HAP-1 (cell line): ENCODE data around the gene ERG.

Source experiments
- DNase-seq, 2 experiments: peaks; one replicate each; pipeline ENCODE4 v3.0.0-alpha.2; 2016 to 2020; ENCODE audit warnings: low spot score in 2 of 2
- H3K27me3 ChIP-seq: fragments of 250-450 bp; sonication (Bioruptor Pico); 2 replicates; pipeline ENCODE4 v1.5.1; 2020; ENCODE audit warnings: low read depth, mild to moderate bottlenecking, moderate library complexity
- H3K36me3 ChIP-seq: fragments of 250-450 bp; sonication (Bioruptor Pico); replicated peaks from 2 replicates; pipeline ENCODE4 v1.5.1; 2020; ENCODE audit warnings: mild to moderate bottlenecking
- H3K4me1 ChIP-seq: fragments of 250-450 bp; sonication (Bioruptor Pico); 2 replicates; pipeline ENCODE4 v1.5.1; 2020; ENCODE audit warnings: mild to moderate bottlenecking
- H3K4me3 ChIP-seq: fragments of 250-450 bp; sonication (Bioruptor Pico); 2 replicates; pipeline ENCODE4 v1.5.1; 2020; ENCODE audit warnings: mild to moderate bottlenecking, moderate library complexity
- H3K9me3 ChIP-seq: fragments of 250-450 bp; sonication (Bioruptor Pico); 2 replicates; pipeline ENCODE4 v1.5.1; 2020; ENCODE audit warnings: mild to moderate bottlenecking, moderate library complexity
- in situ Hi-C: fragments of 300-500 bp; cut with MboI; formaldehyde crosslinking; loops from 3 replicates; pipeline ENCODE4 v1.14.3; 2020; ENCODE audit warnings: low sequenced_read_pairs, inconsistent platforms, mixed read lengths

The ERG gene

DNA sequence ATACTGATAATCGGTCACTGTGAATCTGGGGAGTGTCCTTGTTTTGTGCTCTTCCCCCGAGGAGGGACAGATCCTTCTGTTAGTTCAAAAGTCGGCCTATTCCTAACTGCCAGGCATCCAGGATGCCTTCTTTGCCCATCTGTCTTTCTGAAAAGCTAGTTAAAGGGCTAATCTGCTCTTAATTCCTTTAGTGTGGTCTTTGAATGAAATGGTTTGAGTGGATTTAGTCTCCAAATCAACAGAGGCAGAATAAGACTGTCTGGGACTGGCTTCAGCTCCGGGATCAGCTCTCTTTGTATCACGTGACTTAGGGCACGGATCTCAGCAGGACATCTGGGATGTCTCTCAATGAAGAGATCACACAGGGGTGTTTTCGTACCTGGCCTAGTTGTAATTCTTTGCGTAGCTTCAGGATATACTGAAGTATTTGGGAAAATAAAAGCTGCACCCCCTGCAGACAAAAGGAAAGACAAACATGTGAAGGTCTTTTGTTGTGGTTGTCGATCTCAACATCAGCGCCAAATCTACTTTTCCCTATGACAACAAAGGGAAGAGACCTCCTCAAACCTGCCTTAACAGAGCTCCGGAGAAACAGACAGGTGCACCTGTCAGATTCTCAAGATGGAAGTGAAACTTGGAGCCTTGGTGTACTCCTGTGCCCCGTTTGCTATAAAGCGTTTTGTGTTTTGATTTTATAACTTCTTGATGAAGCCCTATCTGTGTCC lies 97.9 kb downstream of the ERG start:
- Histone ChIP-seq H3K27me3 (no peaks in the 10 kb centered on the region), H3K9me3 (no peaks in the 10 kb centered on the region)
- in situ Hi-C loops: no loop called here

GRCh38 chr21:38399103-38399502 lies 99.2 kb downstream of the ERG start:
- H3K4me3 ChIP-seq: no peak overlapping the region
- H3K27me3 ChIP-seq: no peaks in the 10 kb centered on the region
- DNase-seq: no peak
- H3K4me1 ChIP-seq: no peaks in the 10 kb centered on the region
- in situ Hi-C loops: no loop called here
- H3K9me3 ChIP-seq: no peaks in the 10 kb centered on the region
- H3K36me3 ChIP-seq: no peaks in the 10 kb centered on the region

More for the DNA sequence above, 97.9 kb downstream of the ERG start:
- no peaks in the 10 kb centered on the region for H3K4me1 ChIP-seq
- no peaks in the 10 kb centered on the region for H3K36me3 ChIP-seq
- DNase-seq: no peak
- no peak overlapping the region for H3K4me3 ChIP-seq

- no peak for DNase-seq
- Histone ChIP-seq H3K4me3 (no peak overlapping the region), H3K36me3 (no peaks in the 10 kb centered on the region), H3K27me3 (no peaks in the 10 kb centered on the region), H3K9me3 (no peaks in the 10 kb centered on the region), H3K4me1 (no peaks in the 10 kb centered on the region)
- in situ Hi-C loops: no loop called here
These were observed 102.0 kb downstream of the ERG start for GRCh38 chr21:38396325-38396724.

- Histone ChIP-seq H3K36me3 (no peaks in the 10 kb centered on the region), H3K27me3 (no peaks in the 10 kb centered on the region)
- in situ Hi-C loops: no loop called here
These were observed 102.7 kb downstream of the ERG start for GRCh38 chr21:38395581-38395980.

GRCh38 chr21:38392661-38393060 lies 105.6 kb downstream of the ERG start:
- H3K27me3 ChIP-seq: no peaks in the 10 kb centered on the region
- no peaks in the 10 kb centered on the region for H3K36me3 ChIP-seq
- in situ Hi-C loops: no loop called here
- no peaks in the 10 kb centered on the region for H3K4me1 ChIP-seq
- H3K4me3 ChIP-seq: no peak overlapping the region
- no peaks in the 10 kb centered on the region for H3K9me3 ChIP-seq
- DNase-seq: no peak

More at GRCh38 chr21:38395581-38395980, 102.7 kb downstream of the ERG start:
- no peaks in the 10 kb centered on the region for H3K9me3 ChIP-seq
- no peaks in the 10 kb centered on the region for H3K4me1 ChIP-seq
- no peak overlapping the region for H3K4me3 ChIP-seq
- DNase-seq: no peak

DNA sequence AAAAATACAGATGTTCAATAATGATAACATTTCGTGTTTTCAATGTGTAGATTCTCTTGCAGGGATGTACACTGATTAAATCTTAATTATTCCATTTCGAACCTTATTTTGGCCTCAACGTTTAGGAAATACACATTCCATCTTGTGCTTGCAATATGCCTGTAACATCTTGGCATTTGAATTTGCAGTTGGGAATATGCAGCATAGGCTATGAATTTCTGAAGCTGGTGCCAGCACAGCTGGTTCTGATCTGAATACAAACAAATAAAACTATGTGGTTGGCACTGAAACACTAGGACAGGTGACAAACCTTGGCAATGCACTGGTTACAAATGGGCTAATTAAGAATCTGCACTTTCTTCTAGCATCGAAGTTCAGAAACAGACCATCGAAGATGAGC lies 108.4 kb downstream of the ERG start:
- Histone ChIP-seq H3K9me3 (no peaks in the 10 kb centered on the region), H3K27me3 (no peaks in the 10 kb centered on the region), H3K4me3 (no peak overlapping the region), H3K4me1 (no peaks in the 10 kb centered on the region), H3K36me3 (no peaks in the 10 kb centered on the region)
- DNase-seq: no peak
- in situ Hi-C loops: no loop called here

GRCh38 chr21:38389354-38389676 lies 109.0 kb downstream of the ERG start:
- no peaks in the 10 kb centered on the region for H3K4me1 ChIP-seq
- no peaks in the 10 kb centered on the region for H3K9me3 ChIP-seq
- H3K4me3 ChIP-seq: no peak overlapping the region
- no peak for DNase-seq
- H3K27me3 ChIP-seq: no peaks in the 10 kb centered on the region
- in situ Hi-C loops: no loop called here
- no peaks in the 10 kb centered on the region for H3K36me3 ChIP-seq

DNA sequence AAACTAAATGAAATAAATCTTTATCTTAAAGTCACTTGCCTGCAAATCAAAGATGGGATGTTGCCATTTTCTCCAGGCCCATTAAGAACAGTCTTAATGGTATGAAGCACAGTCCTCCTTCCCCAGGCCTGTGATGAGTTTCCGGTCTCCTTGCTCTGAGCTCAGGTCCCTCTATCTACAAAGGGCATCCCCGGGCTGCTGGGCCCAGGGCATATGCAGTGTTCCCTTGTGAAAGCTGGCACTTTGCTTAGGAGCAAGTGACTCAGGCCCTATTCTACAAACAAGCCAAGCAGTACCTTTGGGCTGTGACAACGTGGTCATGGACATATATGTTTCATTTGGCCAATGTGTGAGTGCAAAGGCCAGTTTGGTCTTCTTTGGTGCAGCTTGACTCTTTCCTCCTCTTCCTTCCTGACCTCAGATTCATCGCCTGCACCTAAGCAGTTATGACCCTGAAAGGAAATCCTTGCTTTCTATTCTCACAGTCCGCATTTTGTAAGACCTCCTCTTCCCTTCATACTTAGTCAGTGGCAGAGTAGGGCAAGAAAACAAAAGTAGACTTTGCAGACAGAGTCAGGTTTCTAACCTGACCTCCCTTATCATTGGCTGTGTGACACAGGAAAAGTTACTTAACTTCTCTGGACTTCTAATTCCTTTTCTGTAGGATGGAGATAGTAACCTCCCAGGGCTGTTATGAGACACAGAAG lies 109.5 kb downstream of the ERG start:
- Histone ChIP-seq H3K36me3 (no peaks in the 10 kb centered on the region), H3K4me1 (no peaks in the 10 kb centered on the region), H3K9me3 (no peaks in the 10 kb centered on the region), H3K27me3 (no peaks in the 10 kb centered on the region), H3K4me3 (no peak overlapping the region)
- no peak for DNase-seq
- in situ Hi-C loops: no loop called here

DNA sequence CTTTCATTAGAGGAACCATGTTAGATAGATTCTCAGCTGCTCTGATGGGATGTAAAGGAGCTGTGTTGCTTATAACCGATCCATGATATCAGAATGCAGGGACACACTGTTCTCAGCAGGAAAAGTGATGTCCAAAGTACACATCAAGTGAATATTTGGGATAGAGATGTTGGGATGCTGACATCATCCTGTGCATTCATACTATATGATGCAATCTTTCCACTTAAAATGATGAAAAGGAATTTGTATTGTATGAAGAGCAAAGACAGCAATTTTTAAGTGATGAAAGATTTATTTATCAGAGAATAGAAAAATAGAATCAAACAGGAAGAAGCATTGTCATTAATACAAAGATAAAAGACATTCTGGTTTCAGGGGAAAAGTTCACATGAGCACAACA lies 110.1 kb downstream of the ERG start:
- in situ Hi-C loops: no loop called here

GRCh38 chr21:38386967-38387366 lies 111.3 kb downstream of the ERG start:
- H3K9me3 ChIP-seq: no peaks in the 10 kb centered on the region
- no peak for DNase-seq
- no peak overlapping the region for H3K4me3 ChIP-seq
- no peaks in the 10 kb centered on the region for H3K27me3 ChIP-seq
- no peaks in the 10 kb centered on the region for H3K4me1 ChIP-seq
- H3K36me3 ChIP-seq: no peaks in the 10 kb centered on the region
- in situ Hi-C loops: no loop called here

More for the DNA sequence above, 110.1 kb downstream of the ERG start:
- Histone ChIP-seq H3K4me3 (no peak overlapping the region), H3K27me3 (no peaks in the 10 kb centered on the region), H3K4me1 (no peaks in the 10 kb centered on the region), H3K36me3 (no peaks in the 10 kb centered on the region), H3K9me3 (no peaks in the 10 kb centered on the region)
- DNase-seq: no peak

- Histone ChIP-seq H3K4me3 (no peak overlapping the region), H3K9me3 (no peaks in the 10 kb centered on the region), H3K36me3 (no peaks in the 10 kb centered on the region), H3K27me3 (no peaks in the 10 kb centered on the region), H3K4me1 (no peaks in the 10 kb centered on the region)
- in situ Hi-C loops: no loop called here
- no peak for DNase-seq
These were observed 112.7 kb downstream of the ERG start for GRCh38 chr21:38385427-38386175.

- in situ Hi-C loops: no loop called here
- Histone ChIP-seq H3K4me3 (no peak overlapping the region), H3K27me3 (no peaks in the 10 kb centered on the region), H3K36me3 (no peaks in the 10 kb centered on the region), H3K4me1 (no peaks in the 10 kb centered on the region), H3K9me3 (no peaks in the 10 kb centered on the region)
- no peak for DNase-seq
These were observed 113.4 kb downstream of the ERG start for GRCh38 chr21:38384675-38385426.

- no peaks in the 10 kb centered on the region for H3K4me1 ChIP-seq
- no peaks in the 10 kb centered on the region for H3K27me3 ChIP-seq
- no peaks in the 10 kb centered on the region for H3K36me3 ChIP-seq
- no peak overlapping the region for H3K4me3 ChIP-seq
- in situ Hi-C loops: no loop called here
- no peak for DNase-seq
- H3K9me3 ChIP-seq: no peaks in the 10 kb centered on the region
These were observed 114.1 kb downstream of the ERG start for GRCh38 chr21:38384238-38384560.
